ENCODE results near the gene RAN.
"Not testable (repeated sequence)": the region's sequence is repeated elsewhere in the genome, so short reads cannot be mapped to it uniquely, and the experiment has no call there.

The RAN gene

DNA sequence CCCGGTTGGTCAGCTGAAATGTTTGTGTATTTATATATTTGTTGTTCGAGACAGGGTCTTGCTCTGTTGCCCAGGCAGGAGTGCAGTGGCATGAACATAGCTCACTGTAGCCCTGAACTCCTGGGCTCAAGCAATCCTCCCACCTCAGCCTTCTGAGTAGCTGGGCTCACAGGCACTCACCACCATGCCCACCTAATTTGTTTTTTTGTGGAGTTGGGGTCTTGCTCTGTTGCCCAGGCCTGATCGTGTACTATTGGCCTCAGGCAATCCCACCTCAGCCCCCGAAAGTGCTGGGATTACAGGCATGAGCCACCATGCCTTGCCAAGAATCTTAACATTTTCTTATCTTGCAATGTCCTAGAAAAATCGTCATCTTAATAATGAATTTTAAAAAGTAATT is 3.3 kb downstream of the RAN start:
- TF ChIP-seq, protein P1, sequence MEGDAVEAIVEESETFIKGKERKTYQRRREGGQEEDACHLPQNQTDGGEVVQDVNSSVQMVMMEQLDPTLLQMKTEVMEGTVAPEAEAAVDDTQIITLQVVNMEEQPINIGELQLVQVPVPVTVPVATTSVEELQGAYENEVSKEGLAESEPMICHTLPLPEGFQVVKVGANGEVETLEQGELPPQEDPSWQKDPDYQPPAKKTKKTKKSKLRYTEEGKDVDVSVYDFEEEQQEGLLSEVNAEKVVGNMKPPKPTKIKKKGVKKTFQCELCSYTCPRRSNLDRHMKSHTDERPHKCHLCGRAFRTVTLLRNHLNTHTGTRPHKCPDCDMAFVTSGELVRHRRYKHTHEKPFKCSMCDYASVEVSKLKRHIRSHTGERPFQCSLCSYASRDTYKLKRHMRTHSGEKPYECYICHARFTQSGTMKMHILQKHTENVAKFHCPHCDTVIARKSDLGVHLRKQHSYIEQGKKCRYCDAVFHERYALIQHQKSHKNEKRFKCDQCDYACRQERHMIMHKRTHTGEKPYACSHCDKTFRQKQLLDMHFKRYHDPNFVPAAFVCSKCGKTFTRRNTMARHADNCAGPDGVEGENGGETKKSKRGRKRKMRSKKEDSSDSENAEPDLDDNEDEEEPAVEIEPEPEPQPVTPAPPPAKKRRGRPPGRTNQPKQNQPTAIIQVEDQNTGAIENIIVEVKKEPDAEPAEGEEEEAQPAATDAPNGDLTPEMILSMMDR (IDR thresholded peaks at IDR 0.05; ENCODE audit: low read depth, low read length), result no peak
- no peak overlapping the region for H3K4me3 ChIP-seq (ENCODE audit: low read depth, low read length)

DNA sequence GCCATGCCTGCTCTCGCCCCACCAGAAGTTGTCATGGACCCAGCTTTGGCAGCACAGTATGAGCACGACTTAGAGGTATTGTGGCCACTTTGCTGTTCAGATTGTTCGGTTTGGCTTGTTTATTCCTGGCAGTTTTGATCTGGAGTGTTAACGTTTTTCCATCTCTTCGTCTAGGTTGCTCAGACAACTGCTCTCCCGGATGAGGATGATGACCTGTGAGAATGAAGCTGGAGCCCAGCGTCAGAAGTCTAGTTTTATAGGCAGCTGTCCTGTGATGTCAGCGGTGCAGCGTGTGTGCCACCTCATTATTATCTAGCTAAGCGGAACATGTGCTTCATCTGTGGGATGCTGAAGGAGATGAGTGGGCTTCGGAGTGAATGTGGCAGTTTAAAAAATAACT is 3.8 kb downstream of the RAN start:
- H3K4me3 ChIP-seq (ENCODE audit: low read depth, low read length), result not testable (repeated sequence)

DNA sequence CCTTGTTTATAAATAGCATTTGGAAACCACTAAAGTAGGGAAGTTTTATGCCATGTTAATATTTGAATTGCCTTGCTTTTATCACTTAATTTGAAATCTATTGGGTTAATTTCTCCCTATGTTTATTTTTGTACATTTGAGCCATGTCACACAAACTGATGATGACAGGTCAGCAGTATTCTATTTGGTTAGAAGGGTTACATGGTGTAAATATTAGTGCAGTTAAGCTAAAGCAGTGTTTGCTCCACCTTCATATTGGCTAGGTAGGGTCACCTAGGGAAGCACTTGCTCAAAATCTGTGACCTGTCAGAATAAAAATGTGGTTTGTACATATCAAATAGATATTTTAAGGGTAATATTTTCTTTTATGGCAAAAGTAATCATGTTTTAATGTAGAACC is 4.4 kb downstream of the RAN start:
- H3K4me3 ChIP-seq (ENCODE audit: low read depth, low read length), result no peak overlapping the region
- TF ChIP-seq, protein P1 (IDR thresholded peaks at IDR 0.05; ENCODE audit: low read depth, low read length), result no peak

DNA sequence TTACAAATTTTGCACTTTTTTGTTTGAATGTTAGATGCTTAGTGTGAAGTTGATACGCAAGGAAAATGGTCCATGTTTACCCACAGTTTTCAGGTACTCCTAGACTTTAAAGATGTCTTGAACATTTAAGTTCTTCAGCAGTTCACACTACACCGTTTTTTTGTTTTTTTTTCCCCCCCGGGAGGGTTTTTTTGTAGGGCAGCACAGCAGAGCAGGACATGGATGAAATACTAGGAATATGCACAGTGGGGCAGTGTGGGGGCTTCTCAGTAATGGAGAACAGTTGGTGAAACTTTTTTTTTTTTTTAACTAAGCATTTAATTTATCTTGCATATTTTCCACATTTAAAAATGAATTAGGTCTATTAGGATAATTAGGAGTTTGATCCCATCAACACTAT is 4.9 kb downstream of the RAN start:
- TF ChIP-seq, protein P1 (IDR thresholded peaks at IDR 0.05; ENCODE audit: low read depth, low read length), result no peak
- H3K4me3 ChIP-seq (ENCODE audit: low read depth, low read length), result no peak overlapping the region

DNA sequence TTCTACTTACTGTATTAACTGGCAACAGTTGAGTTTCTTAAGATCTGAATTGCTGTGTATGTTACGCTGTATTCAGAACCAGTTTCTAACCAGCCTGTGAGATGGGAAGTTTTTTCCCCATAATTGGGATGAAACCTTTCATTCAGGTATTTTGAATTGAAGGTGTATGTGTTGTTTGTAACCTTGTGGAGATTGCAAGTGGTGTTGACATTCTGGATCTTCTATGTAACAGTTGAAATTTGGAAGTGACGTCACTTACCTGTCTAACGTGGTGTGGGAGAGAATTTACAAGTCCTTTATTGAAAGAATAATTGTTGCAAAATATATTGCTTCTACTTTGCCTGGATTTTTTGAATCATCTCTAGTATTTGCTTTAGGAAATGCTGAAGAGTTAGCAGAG is 5.5 kb downstream of the RAN start:
- H3K4me3 ChIP-seq (ENCODE audit: low read depth, low read length), result no peak overlapping the region
- TF ChIP-seq, protein P1 (IDR thresholded peaks at IDR 0.05; ENCODE audit: low read depth, low read length), result no peak

DNA sequence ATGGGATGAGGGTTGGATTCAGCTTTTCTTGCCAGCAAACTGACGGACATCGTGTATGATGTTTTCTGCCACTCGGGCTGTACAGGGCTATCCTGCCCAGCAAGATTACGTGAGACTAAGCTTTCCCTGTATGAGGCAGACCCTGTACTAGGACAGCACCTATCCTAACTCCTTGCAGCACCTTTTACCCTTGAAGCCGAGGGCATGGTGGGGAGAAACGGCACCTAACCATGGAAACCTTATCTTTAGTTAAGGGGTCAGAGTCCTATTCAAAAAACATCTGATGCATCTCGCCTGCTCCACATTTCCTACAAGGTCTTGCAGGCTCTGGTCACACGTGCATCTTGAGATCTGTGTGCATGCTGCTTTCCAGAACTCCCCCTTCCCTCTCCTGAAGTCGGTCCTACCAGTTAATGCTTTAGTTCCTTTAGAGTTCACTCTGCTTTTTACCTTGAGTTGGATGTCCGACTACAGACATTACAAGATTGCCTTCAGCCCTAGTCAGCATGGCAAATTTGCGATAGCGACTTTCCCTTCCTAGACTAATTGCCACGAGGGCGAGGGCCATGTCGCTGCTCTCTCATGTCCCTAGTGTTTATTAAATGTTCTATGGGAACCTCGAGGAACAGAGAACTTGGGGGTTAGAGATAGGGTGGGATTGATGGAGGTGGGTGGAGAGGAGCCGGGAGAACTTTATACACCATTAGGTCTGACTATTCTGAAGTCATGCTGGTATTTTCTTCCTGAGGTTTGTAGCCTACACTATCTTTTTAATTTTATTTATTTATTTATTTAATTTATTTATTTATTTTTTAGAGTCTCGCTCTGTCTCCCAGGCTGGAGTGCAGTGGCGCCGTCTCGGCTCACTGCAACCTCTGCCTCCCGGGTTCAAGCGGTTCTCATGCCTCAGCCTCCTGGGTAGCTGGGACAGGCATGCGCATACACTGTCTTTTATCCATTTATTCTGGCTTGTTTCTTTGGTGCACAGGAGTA is 6.6 kb downstream of the RAN start:
- H3K4me3 ChIP-seq (ENCODE audit: low read depth, low read length), result no peak overlapping the region
- TF ChIP-seq, protein P1 (IDR thresholded peaks at IDR 0.05; ENCODE audit: low read depth, low read length), result no peak

DNA sequence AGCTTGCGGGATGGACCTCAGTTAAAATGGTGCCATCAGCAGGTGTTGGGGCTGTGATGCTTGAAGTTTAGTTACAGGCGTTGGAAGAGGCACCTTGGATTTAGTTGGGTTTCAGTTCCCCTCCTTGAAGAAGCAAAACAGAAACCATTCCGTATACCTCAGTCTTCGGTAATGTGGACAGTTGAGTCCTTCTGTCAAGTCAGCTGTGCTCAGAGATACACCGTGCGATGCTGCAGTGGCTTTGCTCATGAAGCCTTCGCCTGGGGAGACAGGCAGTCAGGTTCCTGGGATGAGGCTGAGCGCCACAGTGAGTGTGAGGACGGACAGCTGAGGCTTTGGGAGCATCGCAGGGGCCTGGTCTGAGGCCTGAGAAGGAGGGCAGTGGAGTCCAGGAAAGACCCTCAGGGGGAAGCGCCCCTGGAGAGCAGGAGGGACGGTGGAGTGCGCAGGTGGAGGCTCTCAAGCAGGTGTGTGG is 7.4 kb downstream of the RAN start:
- TF ChIP-seq, protein P1 (IDR thresholded peaks at IDR 0.05; ENCODE audit: low read depth, low read length), result no peak
- H3K4me3 ChIP-seq (ENCODE audit: low read depth, low read length), result no peak overlapping the region

All from WI38 (cell line).